Osteocyte (in vitro differentiated cells): ENCODE measurements around the gene CPA3. TPM values are rescaled to one million over a fixed set of nuclear protein-coding genes. Genes with fewer than 3 reads are reported as not detected.

Experiments used
- DNase-seq: peaks from one replicate; pipeline ENCODE4 v3.0.0; 2021; ENCODE audit warnings: mixed read lengths; ENCODE audit not compliant: unreplicated experiment; ENCODE audit errors: extremely low spot score
- H3K27ac Mint-ChIP-seq: one replicate; pipeline ENCODE4 v1.8.0; 2021; ENCODE audit warnings: mild to moderate bottlenecking, mixed read lengths; ENCODE audit not compliant: unreplicated experiment
- H3K27me3 Mint-ChIP-seq: one replicate; pipeline ENCODE4 v1.8.0; 2021; ENCODE audit warnings: mixed read lengths; ENCODE audit not compliant: unreplicated experiment
- H3K36me3 Mint-ChIP-seq: one replicate; pipeline ENCODE4 v1.8.0; 2021; ENCODE audit warnings: mixed read lengths; ENCODE audit not compliant: unreplicated experiment
- H3K4me1 Mint-ChIP-seq: one replicate; pipeline ENCODE4 v1.8.0; 2021; ENCODE audit warnings: mixed read lengths; ENCODE audit not compliant: unreplicated experiment
- H3K4me3 Mint-ChIP-seq: one replicate; pipeline ENCODE4 v1.8.0; 2021; ENCODE audit warnings: mild to moderate bottlenecking, moderate library complexity, mixed read lengths; ENCODE audit not compliant: unreplicated experiment
- H3K9me3 Mint-ChIP-seq: one replicate; pipeline ENCODE4 v1.8.0; 2021; ENCODE audit warnings: mixed read lengths; ENCODE audit not compliant: unreplicated experiment
- CTCF ChIP-seq: fragments of 200-600 bp; sonication (generic); IDR thresholded peaks from 2 replicates; pipeline ENCODE4 v1.5.0; 2021; ENCODE audit warnings: antibody characterized with exemption, mild to moderate bottlenecking, moderate library complexity
- total RNA-seq: library from RNA; stranded (reverse); gene quantifications from 2 replicates; pipeline ENCODE4 v1.2.1, GENCODE V29; 2021

CPA3 gene
- total RNA-seq, 1 donor from 2014 or later = not detected

GRCh38 chr3:148856384-148856783 is 8.7 kb upstream of the CPA3 start:
- Mint-ChIP-seq H3K4me3 (no peak overlapping the region), H3K9me3 (no peaks in the 10 kb centered on the region), H3K36me3 (no peaks in the 10 kb centered on the region), H3K27me3 (peaks cover 11% of the 10 kb centered on the region), H3K27ac (no peak overlapping the region), H3K4me1 (no peaks in the 10 kb centered on the region)
- no peak for DNase-seq
- TF ChIP-seq CTCF = no peak

- Mint-ChIP-seq H3K4me1 (no peaks in the 10 kb centered on the region), H3K27me3 (peaks cover 13% of the 10 kb centered on the region), H3K27ac (no peak overlapping the region), H3K36me3 (no peaks in the 10 kb centered on the region), H3K9me3 (no peaks in the 10 kb centered on the region), H3K4me3 (no peak overlapping the region)
- DNase-seq = no peak
- no peak for TF ChIP-seq CTCF
These were observed 7.8 kb upstream of the CPA3 start for GRCh38 chr3:148857316-148857715.

GRCh38 chr3:148861277-148861869 is 3.7 kb upstream of the CPA3 start:
- H3K9me3 Mint-ChIP-seq = no peaks in the 10 kb centered on the region
- no peak for DNase-seq

GRCh38 chr3:148863297-148863696 is 1.8 kb upstream of the CPA3 start:
- peaks cover 21% of the 10 kb centered on the region for H3K27me3 Mint-ChIP-seq
- H3K9me3 Mint-ChIP-seq = no peaks in the 10 kb centered on the region
- no peak for DNase-seq
- no peak overlapping the region for H3K4me3 Mint-ChIP-seq
- TF ChIP-seq CTCF = no peak
- H3K27ac Mint-ChIP-seq = no peak overlapping the region
- peaks cover 5% of the 10 kb centered on the region for H3K4me1 Mint-ChIP-seq
- H3K36me3 Mint-ChIP-seq = no peaks in the 10 kb centered on the region

More at GRCh38 chr3:148861277-148861869, 3.7 kb upstream of the CPA3 start:
- peak; percentile 83 for TF ChIP-seq CTCF
- Mint-ChIP-seq H3K4me1 (peaks cover 3% of the 10 kb centered on the region), H3K36me3 (no peaks in the 10 kb centered on the region), H3K4me3 (no peak overlapping the region), H3K27ac (no peak overlapping the region), H3K27me3 (peaks cover 21% of the 10 kb centered on the region)

- no peak for DNase-seq
- Mint-ChIP-seq H3K9me3 (no peaks in the 10 kb centered on the region), H3K36me3 (no peaks in the 10 kb centered on the region), H3K4me1 (peaks cover 5% of the 10 kb centered on the region), H3K4me3 (no peak overlapping the region), H3K27ac (no peak overlapping the region), H3K27me3 (peaks cover 21% of the 10 kb centered on the region)
- TF ChIP-seq CTCF = no peak
These were observed 1.3 kb upstream of the CPA3 start for GRCh38 chr3:148863814-148864213.
